Ovary (tissue), 9 donors: ENCODE data around the gene PARD3B. TPM values are rescaled to one million over a fixed set of nuclear protein-coding genes. Genes with fewer than 3 reads are reported as not detected.

Experiments used
- DNase-seq, 5 donors: peaks; one replicate each; pipeline ENCODE4 v3.0.0-alpha.2; 2019 to 2020
- H3K27ac ChIP-seq, 2 donors: fragments of 200-600 bp; one replicate each; pipeline versions ENCODE4 v1.5.1 to v1.8.0; 2019 to 2022
- H3K27me3 ChIP-seq: fragments of 200-600 bp; one replicate; pipeline ENCODE4 v1.8.0; 2022
- H3K36me3 ChIP-seq: fragments of 200-600 bp; sonication (generic); one replicate; pipeline ENCODE4 v1.5.1; 2019
- H3K4me1 ChIP-seq: one replicate; pipeline ENCODE4 v1.8.1; 2013; ENCODE audit warnings: mild to moderate bottlenecking, moderate library complexity; ENCODE audit not compliant: insufficient read depth
- H3K4me3 ChIP-seq: fragments of 200-600 bp; sonication (generic); one replicate; pipeline ENCODE4 v1.5.1; 2017
- H3K9me3 ChIP-seq, 2 donors: fragments of 200-600 bp in 1 of 2; sonication (generic) in 1 of 2; one replicate each; pipeline versions ENCODE4 v1.5.1 to v1.8.1; 2013 to 2019; ENCODE audit warnings: mild to moderate bottlenecking in 1 of 2, moderate library complexity in 1 of 2
- CTCF ChIP-seq, 3 donors: fragments of 450-650 bp in 2 of 3; fragments of 200-600 bp in 1 of 3; IDR thresholded peaks; one replicate each; pipeline versions ENCODE4 v1.5.1 to v1.8.0; 2016 to 2022; ENCODE audit warnings: antibody characterized with exemption in 3 of 3, mild to moderate bottlenecking in 1 of 3
- EP300 ChIP-seq: sonication (generic); formaldehyde crosslinking; IDR thresholded peaks from one replicate; pipeline ENCODE4 v1.6.1; 2017; ENCODE audit warnings: antibody characterized with exemption
- POLR2A ChIP-seq: fragments of 450-650 bp; IDR thresholded peaks from one replicate; pipeline ENCODE4 v1.6.1; 2017; ENCODE audit warnings: antibody characterized with exemption, mild to moderate bottlenecking, moderate library complexity
- WGBS, 3 donors: extraction: QIAGEN DNeasy Blood & Tissue Kit in 1 of 3; methylation state at CpG; one replicate each; pipeline versions ENCODE4 v1.1.5 to v1.1.7; 2013 to 2017; 5-methylcytosine and 5-hydroxymethylcytosine counted together
- intact Hi-C, 4 donors: fragments of 100-400 bp; cut with DNase I; formaldehyde crosslinking; loops; one replicate each; pipeline versions ENCODE4 v1.11.0 to v1.15.1; 2022 to 2023
- polyA plus RNA-seq, 2 donors: library from polyadenylated mRNA; stranded (reverse); fragments of 200-250 nt in 1 of 2; fragments of 350-450 nt in 1 of 2; fragmentation: Illumina TruSeq in 1 of 2; extraction: RNeasy Lipid Tissue Mini Kit (QIAGEN cat#74804) in 1 of 2; gene quantifications; one replicate each; pipeline ENCODE4 v1.2.3, GENCODE V29; 2013 to 2014
- total RNA-seq, 7 donors: library from RNA; depleted of rRNA in 2 of 7; stranded (reverse); fragments of >200 nt in 2 of 7; fragmentation: NEBNext Ultra II Directional in 3 of 7; extraction: Animal tissue kit (Norgen Biotek cat#: 25700) in 3 of 7; gene quantifications; one replicate each; pipeline versions ENCODE4 v1.1.0 to v1.2.4, GENCODE V29; 2016 to 2023
- donor health status: DM: no; HTN: no; CAD: no; lungs with moderate emphysema.
- donor health status: DM: no; HTN: no; CAD: no.
- donor health status: Bipolar disorder and iron deficiency.
- donor health status: DM: yes; HTN: yes; CAD: no.
- donor health status: DM: no; HTN: no; CAD: no.
- donor health status: DM: yes; HTN: yes; CAD: no.

PARD3B gene
- total and polyA plus RNA-seq, 9 donors, result 8.2 to 46.6 (median 28.7) TPM

DNA sequence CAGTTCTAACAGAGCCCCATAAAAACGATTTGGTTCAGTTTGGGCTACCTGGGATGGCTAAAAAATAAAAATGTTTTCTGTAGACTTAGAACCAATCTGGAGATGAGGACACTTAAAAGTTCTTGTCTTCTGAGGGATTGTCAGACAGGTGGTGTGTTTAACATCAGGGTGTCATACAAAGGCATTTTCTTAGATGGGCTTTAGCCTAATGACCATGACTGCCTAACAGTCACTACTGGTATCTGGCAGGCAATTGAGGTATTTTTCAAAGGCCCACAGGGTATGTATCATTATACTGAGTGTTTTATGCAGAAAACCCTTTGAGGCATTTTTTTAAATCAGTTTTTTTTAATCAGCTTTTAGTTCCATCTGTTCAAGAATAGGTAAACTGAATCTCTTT lies 341.4 kb downstream of the PARD3B start:
- TF ChIP-seq CTCF (IDR thresholded peaks at IDR 0.05), result no peak
- no peak for TF ChIP-seq POLR2A
- no peak for TF ChIP-seq EP300

GRCh38 chr2:204888222-204888621 lies 342.9 kb downstream of the PARD3B start:
- H3K4me3 ChIP-seq, result no peak overlapping the region
- no peaks in the 10 kb centered on the region for H3K27me3 ChIP-seq
- H3K4me1 ChIP-seq, result no peaks in the 10 kb centered on the region
- intact Hi-C loops, result no loop called here
- no peak overlapping the region for H3K27ac ChIP-seq
- H3K9me3 ChIP-seq, result no peaks in the 10 kb centered on the region
- TF ChIP-seq EP300 (no peak), CTCF (IDR thresholded peaks at IDR 0.05) (no peak), POLR2A (no peak)
- no peak for DNase-seq
- no peaks in the 10 kb centered on the region for H3K36me3 ChIP-seq

More for the DNA sequence above, 341.4 kb downstream of the PARD3B start:
- no peaks in the 10 kb centered on the region for H3K4me1 ChIP-seq
- no peak for DNase-seq
- no peaks in the 10 kb centered on the region for H3K9me3 ChIP-seq
- no peaks in the 10 kb centered on the region for H3K27me3 ChIP-seq
- 76 to 86% (median 81%) methylated on average over 1 of the region's 1 CpG for WGBS, 3 donors
- H3K27ac ChIP-seq, result no peak overlapping the region
- intact Hi-C loops, result no loop called here
- H3K36me3 ChIP-seq, result no peaks in the 10 kb centered on the region
- H3K4me3 ChIP-seq, result no peak overlapping the region

DNA sequence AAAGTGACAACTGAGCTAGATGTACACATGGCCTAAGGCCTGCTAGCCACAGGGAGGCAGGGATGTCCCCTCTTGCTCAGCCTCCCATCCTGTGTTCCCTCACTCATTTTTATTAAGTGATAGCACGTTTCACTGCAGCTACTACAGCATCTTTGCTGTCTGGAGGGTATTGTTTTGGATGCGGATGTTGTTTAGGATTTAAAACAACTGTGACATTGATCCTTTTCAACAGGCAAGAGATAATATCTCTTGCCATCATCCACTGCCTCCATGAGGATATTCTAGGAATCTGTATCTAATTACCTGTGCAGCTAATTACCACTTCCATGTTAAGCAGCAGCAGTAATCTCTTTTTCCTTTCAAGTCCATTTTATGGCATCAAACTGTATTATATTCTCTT lies 345.4 kb downstream of the PARD3B start:
- DNase-seq, result no peak
- 92 to 95% (median 92%) methylated on average over 2 of the region's 2 CpGs for WGBS, 3 donors
- H3K4me1 ChIP-seq, result no peaks in the 10 kb centered on the region
- no peak for TF ChIP-seq CTCF (IDR thresholded peaks at IDR 0.05)
- no peak for TF ChIP-seq EP300
- no peak for TF ChIP-seq POLR2A
- H3K27me3 ChIP-seq, result no peaks in the 10 kb centered on the region
- no peaks in the 10 kb centered on the region for H3K9me3 ChIP-seq
- no peak overlapping the region for H3K4me3 ChIP-seq
- intact Hi-C loops, result no loop called here
- no peak overlapping the region for H3K27ac ChIP-seq
- no peaks in the 10 kb centered on the region for H3K36me3 ChIP-seq

- TF ChIP-seq POLR2A (no peak), EP300 (no peak), CTCF (IDR thresholded peaks at IDR 0.05) (no peak)
- Histone ChIP-seq H3K4me1 (no peaks in the 10 kb centered on the region), H3K9me3 (no peaks in the 10 kb centered on the region), H3K27ac (no peak overlapping the region), H3K4me3 (no peak overlapping the region), H3K36me3 (no peaks in the 10 kb centered on the region), H3K27me3 (no peaks in the 10 kb centered on the region)
- WGBS, 3 donors, result 98 to 99% (median 98%) methylated on average over 2 of the region's 2 CpGs
- intact Hi-C loops, result no loop called here
- DNase-seq, result no peak
Measured at GRCh38 chr2:204891739-204892138, 346.5 kb downstream of the PARD3B start.
